Caco-2 (cell line): Measurements from ENCODE around the gene FAM236B. TPM values are rescaled to one million over a fixed set of nuclear protein-coding genes. Genes with fewer than 3 reads are reported as not detected.
"Not testable (repeated sequence)": the region's sequence is repeated elsewhere in the genome, so short reads cannot be mapped to it uniquely, and the experiment has no call there.

Experiments
- BruUV-seq: library from RNA; stranded (reverse); fragments of 400-500 nt; replicated peaks from 2 replicates; lab custom pipeline; 2021; lab: Mats Ljungman, UMichigan
- CTCF ChIA-PET: fragments of 300-600 bp; sonication (Branson Sonifier 250); formaldehyde crosslinking; loops from one replicate; lab custom pipeline; 2022; ENCODE audit warnings: antibody characterized with exemption; lab: Charles Lee
- POLR2A ChIA-PET: fragments of 300-600 bp; sonication (Branson Sonifier 250); formaldehyde crosslinking; loops from one replicate; lab custom pipeline; 2022; ENCODE audit warnings: antibody characterized with exemption; lab: Charles Lee
- DNase-seq, 2 experiments: peaks; one replicate each; pipeline versions ENCODE4 v3.0.0 to v3.0.0-alpha.2; 2020 to 2022
- H3K27me3 ChIP-seq: replicated peaks from 2 replicates; pipeline ENCODE4 v1.6.0; 2011; ENCODE audit warnings: low read length; ENCODE audit not compliant: control insufficient read depth, insufficient read depth
- H3K36me3 ChIP-seq: 2 replicates; pipeline ENCODE4 v1.5.1; 2011; ENCODE audit warnings: low read length; ENCODE audit not compliant: control insufficient read depth, insufficient read depth
- H3K4me1 ChIP-seq: fragments of 250-450 bp; sonication (Bioruptor Pico); 2 replicates; pipeline ENCODE4 v1.5.1; 2020; ENCODE audit warnings: mild to moderate bottlenecking
- H3K4me3 ChIP-seq: 2 replicates; pipeline ENCODE4 v1.5.1; 2011; ENCODE audit warnings: low read depth, mild to moderate bottlenecking, control low read depth, low read length
- H3K9me3 ChIP-seq: fragments of 250-450 bp; sonication (Bioruptor Pico); 2 replicates; pipeline ENCODE4 v1.5.1; 2020; ENCODE audit warnings: mild to moderate bottlenecking, moderate library complexity
- H3K27ac Mint-ChIP-seq: one replicate; pipeline ENCODE4 v1.8.0; 2022; ENCODE audit warnings: mixed read lengths; ENCODE audit not compliant: unreplicated experiment
- H3K27me3 Mint-ChIP-seq: one replicate; pipeline ENCODE4 v1.8.0; 2022; ENCODE audit warnings: mixed read lengths; ENCODE audit not compliant: insufficient read depth, unreplicated experiment
- H3K36me3 Mint-ChIP-seq: one replicate; pipeline ENCODE4 v1.8.0; 2022; ENCODE audit warnings: mild to moderate bottlenecking, mixed read lengths; ENCODE audit not compliant: insufficient read depth, unreplicated experiment
- H3K4me1 Mint-ChIP-seq: one replicate; pipeline ENCODE4 v1.8.0; 2022; ENCODE audit warnings: low read depth, mixed read lengths; ENCODE audit not compliant: unreplicated experiment
- H3K4me3 Mint-ChIP-seq: one replicate; pipeline ENCODE4 v1.8.0; 2022; ENCODE audit warnings: mild to moderate bottlenecking, moderate library complexity, mixed read lengths; ENCODE audit not compliant: unreplicated experiment
- H3K9me3 Mint-ChIP-seq: one replicate; pipeline ENCODE4 v1.8.0; 2022; ENCODE audit warnings: mixed read lengths; ENCODE audit not compliant: unreplicated experiment
- intact Hi-C: fragments of 100-400 bp; cut with micrococcal nuclease; formaldehyde crosslinking; loops from one replicate; pipeline ENCODE4 v1.10.0; 2022; ENCODE audit not compliant: unreplicated experiment
- total RNA-seq: library from RNA; stranded (reverse); gene quantifications from 2 replicates; pipeline ENCODE4 v1.2.3, GENCODE V29; 2022

The FAM236B gene
- total RNA-seq, 1 experiment from 2014 or later: not detected

GRCh38 chrX:72778146-72778545, 4.3 kb downstream of the FAM236B start:
- H3K27ac Mint-ChIP-seq, CTCF ChIA-PET, H3K4me3 Mint-ChIP-seq, H3K4me1 Mint-ChIP-seq, H3K36me3 ChIP-seq, H3K9me3 ChIP-seq, H3K4me1 ChIP-seq, H3K9me3 Mint-ChIP-seq, H3K27me3 Mint-ChIP-seq, BruUV-seq, DNase-seq, H3K27me3 ChIP-seq, H3K4me3 ChIP-seq, intact Hi-C loops, H3K36me3 Mint-ChIP-seq, POLR2A ChIA-PET: not testable (repeated sequence)

DNA sequence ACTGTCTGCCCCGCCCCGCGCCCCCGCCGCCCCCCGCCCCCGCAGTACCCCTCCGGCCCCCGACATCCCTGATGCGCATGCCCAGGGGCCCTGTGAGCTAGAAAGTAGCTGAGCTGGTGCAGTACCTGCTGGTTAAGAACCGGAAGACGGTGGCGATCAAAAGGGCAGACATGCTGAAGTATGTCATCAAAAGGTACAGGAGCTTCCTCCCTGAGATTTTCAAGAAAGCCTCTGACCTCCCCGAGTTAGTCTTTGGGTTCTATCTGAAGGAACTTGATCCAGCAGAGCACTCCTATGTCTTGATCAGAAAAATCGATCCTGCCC, 5.0 kb downstream of the FAM236B start:
- H3K4me3 Mint-ChIP-seq, H3K27me3 ChIP-seq, H3K4me1 ChIP-seq, BruUV-seq, H3K36me3 Mint-ChIP-seq, H3K4me3 ChIP-seq, POLR2A ChIA-PET, CTCF ChIA-PET, H3K4me1 Mint-ChIP-seq, H3K36me3 ChIP-seq, H3K27ac Mint-ChIP-seq, H3K9me3 ChIP-seq, H3K9me3 Mint-ChIP-seq, intact Hi-C loops, DNase-seq, H3K27me3 Mint-ChIP-seq: not testable (repeated sequence)

DNA sequence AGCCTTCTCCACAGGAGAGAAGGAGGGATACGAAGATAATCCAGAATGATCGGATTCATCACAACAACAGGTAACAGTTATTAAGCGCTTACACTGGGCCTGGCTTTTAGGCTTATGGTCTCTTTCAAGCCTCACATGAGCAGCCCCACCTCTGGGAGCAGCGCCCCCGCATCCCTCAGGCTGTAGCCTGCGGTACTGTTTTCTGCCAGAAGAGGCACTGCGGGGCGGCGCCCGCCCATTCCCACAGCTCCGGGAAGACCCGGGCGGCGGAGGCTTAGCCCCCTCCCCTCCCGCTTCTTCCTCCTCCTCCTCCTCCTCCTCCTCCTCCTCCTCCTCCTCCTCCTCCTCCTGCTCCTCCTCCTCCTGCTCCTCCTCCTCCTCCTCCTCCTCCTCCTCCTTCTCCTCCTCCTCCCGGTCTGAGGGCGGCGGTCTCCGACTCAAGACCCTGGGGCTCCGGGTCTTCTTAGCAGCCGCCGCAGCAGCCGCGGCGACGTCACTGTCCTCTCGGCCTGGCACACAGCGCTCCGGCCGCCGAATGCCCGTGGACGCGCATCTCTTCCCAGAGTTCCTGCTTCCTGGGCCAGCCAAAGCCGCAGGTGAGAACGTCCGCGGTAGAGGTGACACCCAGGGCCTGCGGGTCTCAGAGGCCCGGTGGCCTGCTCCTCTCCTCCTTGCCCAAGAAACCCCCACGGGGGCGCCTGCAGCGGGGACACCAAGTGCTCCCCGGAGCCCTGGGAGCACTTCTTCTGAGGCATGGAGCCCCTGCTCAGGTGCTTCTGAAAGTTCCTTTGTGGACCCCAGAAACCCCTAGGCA, 5.6 kb downstream of the FAM236B start, which contains the start of gene DMRTC1B:
Gene DMRTC1B (plus strand): TSS at position 238 of the 814 bp plus-strand sequence. CDS start 68,246 bp downstream, outside the sequence.
- H3K4me3 Mint-ChIP-seq, H3K27me3 Mint-ChIP-seq, H3K4me3 ChIP-seq, BruUV-seq, H3K9me3 ChIP-seq, H3K9me3 Mint-ChIP-seq, DNase-seq, intact Hi-C loops, H3K27ac Mint-ChIP-seq, H3K27me3 ChIP-seq, H3K4me1 Mint-ChIP-seq, H3K36me3 Mint-ChIP-seq, H3K4me1 ChIP-seq, POLR2A ChIA-PET, H3K36me3 ChIP-seq, CTCF ChIA-PET: not testable (repeated sequence)

DNA sequence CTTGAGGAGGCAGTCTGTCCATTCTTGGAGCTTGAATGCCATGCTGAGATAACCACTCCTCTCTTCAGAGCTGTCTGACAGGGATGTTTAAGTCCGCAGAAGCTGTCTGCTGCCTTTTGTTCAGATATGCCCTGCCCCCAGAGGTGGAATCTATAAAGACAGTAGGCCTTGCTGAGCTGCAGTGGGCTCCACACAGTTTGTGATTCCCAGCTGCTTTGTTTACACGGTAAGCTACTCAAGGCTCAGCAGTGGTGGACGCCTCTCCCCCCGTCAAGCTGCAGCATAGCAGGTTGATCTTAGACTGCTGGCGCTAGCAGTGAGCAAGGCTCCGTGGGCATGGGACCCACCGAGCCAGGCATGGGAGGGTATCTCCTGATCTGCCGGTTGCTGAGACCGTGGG, 22.0 kb downstream of the FAM236B start:
- H3K36me3 Mint-ChIP-seq, H3K4me3 ChIP-seq, BruUV-seq, H3K4me1 Mint-ChIP-seq, H3K27me3 ChIP-seq, H3K27ac Mint-ChIP-seq, H3K4me1 ChIP-seq, H3K9me3 Mint-ChIP-seq, intact Hi-C loops, CTCF ChIA-PET, H3K4me3 Mint-ChIP-seq, POLR2A ChIA-PET, H3K27me3 Mint-ChIP-seq, H3K9me3 ChIP-seq, DNase-seq, H3K36me3 ChIP-seq: not testable (repeated sequence)

GRCh38 chrX:72748545-72748944, 33.9 kb downstream of the FAM236B start:
- H3K4me1 ChIP-seq, H3K4me3 Mint-ChIP-seq, H3K4me3 ChIP-seq, H3K27me3 ChIP-seq, H3K36me3 Mint-ChIP-seq, H3K27ac Mint-ChIP-seq, CTCF ChIA-PET, POLR2A ChIA-PET, H3K27me3 Mint-ChIP-seq, H3K9me3 Mint-ChIP-seq, DNase-seq, intact Hi-C loops, H3K9me3 ChIP-seq, H3K36me3 ChIP-seq, H3K4me1 Mint-ChIP-seq, BruUV-seq: not testable (repeated sequence)

GRCh38 chrX:72745546-72745945, 36.9 kb downstream of the FAM236B start:
- H3K4me3 Mint-ChIP-seq: not testable (repeated sequence)

More at GRCh38 chrX:72745546-72745945, 36.9 kb downstream of the FAM236B start:
- H3K27me3 Mint-ChIP-seq, POLR2A ChIA-PET, H3K4me1 ChIP-seq, DNase-seq, H3K36me3 ChIP-seq, intact Hi-C loops, H3K9me3 ChIP-seq, H3K9me3 Mint-ChIP-seq, H3K36me3 Mint-ChIP-seq, CTCF ChIA-PET, H3K27ac Mint-ChIP-seq, H3K4me1 Mint-ChIP-seq, H3K27me3 ChIP-seq, H3K4me3 ChIP-seq, BruUV-seq: not testable (repeated sequence)
